GM12878 (cell line): ENCODE data around the gene FOXB2. TPM values are rescaled to one million over a fixed set of nuclear protein-coding genes. Genes with fewer than 3 reads are reported as not detected.

ENCODE experiments used
- ATAC-seq: fragments of 200-7000 bp; cut with Tn5 transposase; 3 replicates; pipeline ENCODE4 v1.9.1; 2020; ENCODE audit warnings: mild to moderate bottlenecking, moderate library complexity
- BruUV-seq: library from RNA; stranded (reverse); fragments of 400-500 nt; replicated peaks from 2 replicates; lab custom pipeline; 2021; lab: Mats Ljungman, UMichigan
- CTCF ChIA-PET: fragments of 300-600 bp; sonication (Branson Sonifier 250); formaldehyde crosslinking; extraction: SDS; loops from one replicate; lab custom pipeline; 2021; ENCODE audit warnings: inconsistent platforms; lab: Yijun Ruan, JAX
- POLR2A ChIA-PET: fragments of 350-600 bp; formaldehyde crosslinking; extraction: SDS; loops from one replicate; lab custom pipeline; 2021; ENCODE audit warnings: inconsistent platforms; lab: Charles Lee
- RAD21 ChIA-PET: fragments of 300-600 bp; sonication (Branson Sonifier 250); formaldehyde crosslinking; loops from one replicate; lab custom pipeline; 2023; ENCODE audit warnings: antibody characterized with exemption; ENCODE audit not compliant: unreplicated experiment; lab: Charles Lee
- SMC1A ChIA-PET: fragments of 300-600 bp; sonication (Branson Sonifier 250); formaldehyde crosslinking; loops from one replicate; lab custom pipeline; 2023; ENCODE audit not compliant: unreplicated experiment, uncharacterized antibody; lab: Charles Lee
- DNase-seq: peaks from one replicate; pipeline ENCODE4 v3.0.0-alpha.2; 2011; ENCODE audit warnings: low read depth, low spot score
- FAIRE-seq: peaks from 3 replicates; lab custom pipeline; 2011; peaks lifted over from hg19 to GRCh38; lab: Jason Lieb, UNC
- H2AFZ ChIP-seq: 2 replicates; pipeline ENCODE4 v1.6.0; 2011; ENCODE audit warnings: low read depth, low read length, control low read depth; ENCODE audit not compliant: control insufficient read depth
- H3K27ac ChIP-seq: 2 replicates; pipeline ENCODE4 v1.5.1; 2011; ENCODE audit warnings: control low read depth; ENCODE audit not compliant: control insufficient read depth, insufficient read depth
- H3K27me3 ChIP-seq, 2 experiments: replicated peaks in 1 of 2; 2 replicates each; pipeline versions ENCODE4 v1.6.0 to v1.6.1; 2011; ENCODE audit warnings: low read length in 1 of 2; ENCODE audit not compliant: control insufficient read depth in 2 of 2, insufficient read depth in 2 of 2
- H3K36me3 ChIP-seq, 2 experiments: 2 replicates each; pipeline ENCODE4 v1.5.1; 2011; ENCODE audit warnings: low read length in 1 of 2; ENCODE audit not compliant: control insufficient read depth in 2 of 2, insufficient read depth in 2 of 2
- H3K4me1 ChIP-seq: 2 replicates; pipeline ENCODE4 v1.6.1; 2011; ENCODE audit warnings: mild to moderate bottlenecking, low read length, moderate library complexity, mixed read lengths; ENCODE audit not compliant: control insufficient read depth, insufficient read depth
- H3K4me2 ChIP-seq: 2 replicates; pipeline ENCODE4 v1.6.0; 2011; ENCODE audit warnings: control low read depth; ENCODE audit not compliant: control insufficient read depth, insufficient read depth
- H3K4me3 ChIP-seq: fragments of 200-600 bp; sonication (generic); 2 replicates; pipeline ENCODE4 v1.5.1; 2016
- H3K79me2 ChIP-seq: 2 replicates; pipeline ENCODE4 v1.6.0; 2011; ENCODE audit warnings: low read length; ENCODE audit not compliant: control insufficient read depth, insufficient read depth
- H3K9ac ChIP-seq: 2 replicates; pipeline ENCODE4 v1.8.0; 2011; ENCODE audit warnings: low read length, control low read depth, mixed read lengths; ENCODE audit not compliant: control insufficient read depth, insufficient read depth
- H3K9me3 ChIP-seq: replicated peaks from 3 replicates; pipeline ENCODE4 v1.5.1; 2011; ENCODE audit warnings: mild to moderate bottlenecking, low read length; ENCODE audit not compliant: control insufficient read depth, insufficient read depth
- H4K20me1 ChIP-seq: 2 replicates; pipeline ENCODE4 v1.6.0; 2011; ENCODE audit not compliant: control insufficient read depth, insufficient read depth
- CREM ChIP-seq: IDR thresholded peaks from 2 replicates; pipeline ENCODE4 v1.6.1; 2014; ENCODE audit warnings: antibody characterized with exemption, low read depth
- NR2C1 ChIP-seq: fragments of 450-650 bp; IDR thresholded peaks from 2 replicates; pipeline ENCODE4 v1.6.1; 2017; ENCODE audit warnings: antibody characterized with exemption, mild to moderate bottlenecking, moderate library complexity
- RCOR1 ChIP-seq: conservative IDR thresholded peaks from 2 replicates; pipeline ENCODE4 v1.6.1; 2012; ENCODE audit warnings: low read depth, low read length, improper control_type of control experiment
- WGBS: methylation state at CpG from one replicate; pipeline ENCODE4 v1.1.6; 2016; ENCODE audit warnings: low lambda C conversion rate; ENCODE audit not compliant: insufficient replicate concordance, insufficient coverage; ENCODE audit errors: missing lambda C conversion rate; 5-methylcytosine and 5-hydroxymethylcytosine counted together
- in situ Hi-C: fragments of 300-500 bp; cut with MboI; formaldehyde crosslinking; loops from 9 replicates; pipeline ENCODE4 v1.14.3; 2018; ENCODE audit warnings: mixed read lengths
- intact Hi-C: fragments of 100-400 bp; cut with micrococcal nuclease; formaldehyde crosslinking; loops from one replicate; pipeline ENCODE4 v1.14.2; 2022; ENCODE audit not compliant: unreplicated experiment
- polyA plus RNA-seq, 11 experiments: library from polyadenylated mRNA; depleted of rRNA in 4 of 11; unstranded in 6 of 11; stranded (reverse) in 5 of 11; fragments of >200 nt; fragmentation: Nextera tagmentation in 4 of 11; fragmentation: Illumina TruSeq in 1 of 11; extraction: Ambion mirVana in 4 of 11; extraction: Trizol in 1 of 11; gene quantifications; 1 replicate in 1 of 11; 2 replicates in 10 of 11; pipeline versions ENCODE4 v1.2.1 to v1.2.3, GENCODE V29; 2011 to 2016; ENCODE audit warnings: inconsistent platforms in 2 of 11, missing spikeins in 2 of 11, low read depth in 1 of 11
- total RNA-seq, 4 experiments: library from RNA; depleted of rRNA in 3 of 4; stranded (reverse); fragments of >200 nt in 3 of 4; fragmentation: Illumina TruSeq in 1 of 4; extraction: Trizol in 1 of 4; gene quantifications; 2 replicates each; pipeline versions ENCODE4 v1.2.1 to v1.2.3, GENCODE V29; 2013 to 2021

Gene FOXB2
- total and polyA plus RNA-seq, 10 of the 15 experiments (the other 5 are each of a cell fraction or from before 2014, with no cell fraction given): not detected

GRCh38 chr9:77024776-77025545, 5.5 kb downstream of the FOXB2 start:
- FAIRE-seq: no peak

GRCh38 chr9:77028478-77028877, 9.0 kb downstream of the FOXB2 start:
- no peak overlapping the region for H3K4me2 ChIP-seq
- POLR2A ChIA-PET: no interaction called here
- H3K36me3 ChIP-seq: no peaks in the 10 kb centered on the region
- H3K79me2 ChIP-seq: no peaks in the 10 kb centered on the region
- SMC1A ChIA-PET: no interaction called here
- no peak for DNase-seq
- CTCF ChIA-PET: no interaction called here
- no peaks in the 10 kb centered on the region for H3K4me1 ChIP-seq
- no peak overlapping the region for H3K27ac ChIP-seq
- no peak overlapping the region for H3K9ac ChIP-seq
- intact Hi-C loops: loop anchor here (10.0 kb wide), 1 partner anchor 126 kb away; no protein-coding TSS in a partner anchor
- BruUV-seq: no TSS peak
- TF ChIP-seq RCOR1: no peak
- TF ChIP-seq, all 136 proteins: peak for 0
- 0% methylated on average over 3 of the region's 3 CpGs for WGBS
- H3K27me3 ChIP-seq: peaks cover 0 to 2% of the 10 kb centered on the region in 2 experiments; a peak in 2 of 4 replicates
- no peak overlapping the region for H3K4me3 ChIP-seq
- no peak overlapping the region for H2AFZ ChIP-seq
- no peak for ATAC-seq
- in situ Hi-C loops: no loop called here
- H4K20me1 ChIP-seq: no peaks in the 10 kb centered on the region
- H3K9me3 ChIP-seq: no peaks in the 10 kb centered on the region
- RAD21 ChIA-PET: no interaction called here
- FAIRE-seq: no peak

More at GRCh38 chr9:77024776-77025545, 5.5 kb downstream of the FOXB2 start:
- in situ Hi-C loops (no loop called here), intact Hi-C loops (loop anchor here (10.0 kb wide), 1 partner anchor 130 kb away; no protein-coding TSS in a partner anchor)
- Histone ChIP-seq H4K20me1 (no peaks in the 10 kb centered on the region; the same call in 1 of the 2 replicates), H2AFZ (no peak overlapping the region), H3K79me2 (no peaks in the 10 kb centered on the region), H3K36me3 (no peaks in the 10 kb centered on the region), H3K9ac (no peak overlapping the region), H3K27me3 (peaks cover 3 to 12% of the 10 kb centered on the region in 2 experiments), H3K9me3 (no peaks in the 10 kb centered on the region; the same call in 2 of the 3 replicates), H3K4me2 (no peak overlapping the region), H3K4me1 (no peaks in the 10 kb centered on the region), H3K4me3 (no peak overlapping the region), H3K27ac (no peak overlapping the region)
- RAD21 ChIA-PET: no interaction called here
- no peak for TF ChIP-seq CREM
- TF ChIP-seq NR2C1: no peak
- CTCF ChIA-PET: interaction anchor here (1.2 kb wide), 1 partner anchor 9 kb away, joined by 4 read pairs; no protein-coding TSS in a partner anchor
- ATAC-seq (no peak), DNase-seq (no peak)
- WGBS: 38% methylated on average over 3 of the region's 3 CpGs
- POLR2A ChIA-PET: no interaction called here
- SMC1A ChIA-PET: no interaction called here
- BruUV-seq: no TSS peak
